ENCODE data around the gene AJM1.

- TF ChIP-seq CTCF (IDR thresholded peaks at IDR 0.05), result no peak
- TF ChIP-seq REST (IDR thresholded peaks at IDR 0.05; ENCODE audit: insufficient read depth in 1 of 2, low read depth in 2 of 2, low read length in 1 of 2), result no peak
Measured at GRCh38 chr9:136875155-136875554, 32.9 kb downstream of the AJM1 start.

All from Panc1 (cell line).